PFSK-1 (cell line): Measurements from ENCODE around the gene TBX2.

Experiments
- FOXP2 ChIP-seq: optimal IDR thresholded peaks from 2 replicates; pipeline ENCODE3; 2011; ENCODE audit warnings: borderline replicate concordance, control low read depth, inconsistent platforms; ENCODE audit not compliant: insufficient read depth; ENCODE audit errors: extremely low read length, extremely low read depth
- POLR2AphosphoS5 ChIP-seq: IDR thresholded peaks from 2 replicates; pipeline ENCODE4 v1.6.1; 2012; ENCODE audit warnings: low read depth, mild to moderate bottlenecking, control low read depth, low read length, moderate library complexity
- REST ChIP-seq, 2 experiments: IDR thresholded peaks; 2 replicates each; pipeline versions ENCODE4 v1.6.1 to v1.8.0; 2011 to 2012; ENCODE audit warnings: low read depth in 2 of 2, low read length in 2 of 2, control low read depth in 1 of 2, inconsistent platforms in 1 of 2, mild to moderate bottlenecking in 1 of 2, moderate library complexity in 1 of 2; ENCODE audit not compliant: insufficient read depth in 1 of 2
- SIN3A ChIP-seq: IDR thresholded peaks from 2 replicates; pipeline ENCODE4 v1.6.1; 2012; ENCODE audit warnings: mild to moderate bottlenecking, low read length, moderate library complexity, borderline replicate concordance; ENCODE audit not compliant: insufficient read depth
- TAF1 ChIP-seq: IDR thresholded peaks from 2 replicates; pipeline ENCODE4 v1.6.1; 2012; ENCODE audit warnings: low read length, control low read depth, borderline replicate concordance; ENCODE audit not compliant: insufficient read depth

TBX2 gene

GRCh38 chr17:61380836-61381525, 18.7 kb upstream of the TBX2 start:
- TF ChIP-seq FOXP2 (no peak), REST (IDR thresholded peaks at IDR 0.05; ENCODE audit: insufficient read depth in 1 of 2, low read depth in 2 of 2, low read length in 2 of 2) (no peak), POLR2AphosphoS5 (no peak), SIN3A (no peak), TAF1 (no peak)

DNA sequence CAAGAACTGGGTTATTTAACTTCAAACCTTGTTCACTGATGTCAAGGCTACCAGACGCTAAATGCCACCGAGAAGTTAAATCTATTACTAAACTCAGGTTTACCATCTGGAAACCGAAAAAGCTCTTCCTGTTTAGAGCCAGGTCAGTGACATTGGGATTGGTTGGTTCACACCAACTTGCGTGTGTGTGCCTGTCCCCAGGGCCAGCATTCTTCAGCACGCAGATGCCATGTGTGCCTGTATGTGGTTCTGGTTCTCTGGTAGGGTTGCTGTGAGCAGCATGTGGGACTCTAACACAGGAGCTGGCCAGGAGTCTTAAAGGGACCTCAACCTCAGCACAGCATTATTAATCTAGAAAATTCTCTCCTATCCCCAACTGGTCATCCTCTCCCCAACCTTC, 18.1 kb upstream of the TBX2 start:
- TF ChIP-seq REST (IDR thresholded peaks at IDR 0.05; ENCODE audit: insufficient read depth in 1 of 2, low read depth in 2 of 2, low read length in 2 of 2), result no peak
- no peak for TF ChIP-seq FOXP2
- TF ChIP-seq TAF1, result no peak
- no peak for TF ChIP-seq POLR2AphosphoS5
- TF ChIP-seq SIN3A, result no peak

DNA sequence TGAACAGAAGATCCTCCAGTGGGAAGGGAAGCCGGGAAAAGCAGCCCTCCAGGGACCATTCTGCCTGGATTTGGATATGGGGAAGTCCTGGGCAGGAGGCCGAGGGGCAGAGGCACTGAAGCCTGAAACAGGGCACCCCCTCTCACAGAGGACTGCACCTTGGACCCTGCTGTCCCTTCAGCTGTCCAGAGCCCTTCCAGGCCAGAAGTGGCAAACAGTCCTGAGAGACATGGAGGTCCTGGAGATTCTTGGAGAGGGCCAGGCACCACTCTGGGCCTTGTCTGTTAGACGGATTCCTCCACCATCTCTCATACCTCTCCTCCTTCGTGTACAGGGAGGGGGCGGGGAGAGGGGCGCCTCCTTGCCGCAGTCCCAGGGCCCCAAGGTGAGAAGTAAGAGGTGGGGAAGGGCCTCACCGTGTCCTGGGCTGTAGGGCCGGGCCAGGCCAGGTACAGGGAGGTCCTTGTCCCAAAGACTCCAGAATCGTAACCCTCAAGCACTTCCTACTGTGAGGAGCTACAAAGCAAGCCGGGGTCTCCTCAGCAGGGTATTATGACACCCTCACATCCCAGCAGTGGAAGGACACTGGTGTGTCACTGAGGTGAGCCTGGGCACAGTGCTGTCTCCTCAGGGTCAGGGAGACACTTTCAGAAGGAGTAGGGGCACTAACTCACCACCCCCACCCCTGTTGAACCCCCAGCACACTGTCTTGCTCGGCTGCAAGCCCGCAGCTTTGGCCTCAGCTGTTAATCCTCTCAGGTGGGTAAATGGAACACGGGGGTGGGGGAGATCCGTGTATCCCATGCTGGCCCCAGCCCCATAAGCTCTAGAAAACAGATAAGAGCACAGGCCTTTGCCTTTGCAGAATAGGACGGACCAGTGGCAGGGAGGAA, 16.6 kb upstream of the TBX2 start:
- TF ChIP-seq SIN3A (no peak), POLR2AphosphoS5 (no peak), FOXP2 (no peak), REST (IDR thresholded peaks at IDR 0.05; ENCODE audit: insufficient read depth in 1 of 2, low read depth in 2 of 2, low read length in 2 of 2) (no peak), TAF1 (no peak)

DNA sequence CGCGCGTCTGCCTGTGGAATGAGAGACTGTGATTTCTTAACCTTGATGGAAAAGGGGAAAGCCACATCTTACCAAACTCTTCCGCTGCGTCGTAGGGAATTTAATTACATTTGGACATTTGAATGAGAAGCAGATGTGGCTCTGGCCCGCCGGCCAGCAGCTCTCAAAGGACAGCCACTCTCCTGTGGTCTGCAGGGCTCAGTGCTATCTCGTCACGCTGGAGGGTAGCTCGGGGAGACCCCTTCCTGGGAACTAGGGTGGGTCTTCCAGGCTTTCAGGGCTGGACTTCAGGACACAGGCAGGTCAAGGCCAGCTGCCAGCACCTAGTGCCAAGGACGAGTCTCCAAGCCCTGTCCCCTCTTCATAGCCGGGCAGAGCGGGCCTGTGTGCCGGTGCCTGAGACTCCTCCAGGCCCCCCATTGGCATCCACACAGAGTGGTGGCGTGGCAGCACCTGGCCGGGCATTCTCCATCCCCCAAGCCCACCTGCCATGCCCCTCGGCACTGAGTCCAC, 15.9 kb upstream of the TBX2 start:
- TF ChIP-seq REST (IDR thresholded peaks at IDR 0.05; ENCODE audit: insufficient read depth in 1 of 2, low read depth in 2 of 2, low read length in 2 of 2) (no peak), POLR2AphosphoS5 (no peak), TAF1 (no peak), SIN3A (no peak), FOXP2 (no peak)
